Nephron (organoid): ENCODE results near the gene DCAF7.

Experiments
- H3K27ac Mint-ChIP-seq, 3 experiments: 2 replicates each; pipeline ENCODE4 v1.8.0; 2020; ENCODE audit warnings: mixed read lengths in 3 of 3, mild to moderate bottlenecking in 2 of 3, moderate library complexity in 1 of 3
- H3K27me3 Mint-ChIP-seq: 2 replicates; pipeline ENCODE4 v1.8.0; 2021; ENCODE audit warnings: low read depth, mild to moderate bottlenecking, moderate library complexity, mixed read lengths
- H3K36me3 Mint-ChIP-seq: 2 replicates; pipeline ENCODE4 v1.8.0; 2020; ENCODE audit warnings: low read depth, mixed read lengths
- H3K4me1 Mint-ChIP-seq: 2 replicates; pipeline ENCODE4 v1.8.0; 2020; ENCODE audit warnings: mixed read lengths
- H3K4me3 Mint-ChIP-seq, 3 experiments: 2 replicates each; pipeline ENCODE4 v1.8.0; 2020; ENCODE audit warnings: mild to moderate bottlenecking in 3 of 3, mixed read lengths in 3 of 3, moderate library complexity in 2 of 3
- H3K9me3 Mint-ChIP-seq: 2 replicates; pipeline ENCODE4 v1.8.0; 2020; ENCODE audit warnings: mixed read lengths
- CTCF ChIP-seq, 3 experiments: fragments of 200-600 bp; sonication (generic); IDR thresholded peaks; one replicate each; pipeline ENCODE4 v1.5.0; 2021; ENCODE audit warnings: antibody characterized with exemption in 3 of 3; ENCODE audit not compliant: unreplicated experiment in 3 of 3

DCAF7 gene

DNA sequence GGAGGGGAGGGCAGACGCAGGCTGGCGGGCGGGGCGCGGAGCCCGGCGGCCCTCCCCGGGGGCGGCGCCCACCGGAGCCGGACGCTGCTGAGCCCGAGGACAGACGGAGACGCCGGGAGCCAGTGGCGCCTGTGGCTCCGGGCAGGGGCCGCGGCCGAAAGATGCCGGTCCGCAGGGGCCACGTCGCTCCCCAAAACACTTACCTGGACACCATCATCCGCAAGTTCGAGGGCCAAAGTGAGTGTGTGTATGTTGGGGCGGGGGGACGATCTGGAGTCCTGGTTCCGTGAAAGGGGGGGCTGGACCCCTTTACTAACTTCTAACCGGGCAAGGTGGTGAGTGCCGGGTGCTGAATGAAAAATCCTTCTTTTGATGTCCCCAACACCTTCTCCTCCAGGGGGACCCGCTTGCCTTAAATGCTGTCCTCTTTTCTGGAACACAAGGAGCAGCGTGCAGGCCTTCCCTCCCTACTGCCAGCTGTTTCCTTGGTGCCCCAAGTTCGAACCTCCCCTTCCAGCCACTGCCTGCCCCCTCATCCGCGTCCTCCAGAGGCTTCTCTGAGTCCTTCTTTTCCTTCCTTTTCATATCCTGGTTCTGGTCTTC lies 26.9 kb upstream of the DCAF7 start, which contains the start of gene KCNH6:
KCNH6 (plus strand) TSS at position 106 of the 603 bp plus-strand sequence; CDS start at position 162, 56 bp downstream.
- H3K27ac Mint-ChIP-seq, result no peak within 1 kb of the TSS
- H3K36me3 Mint-ChIP-seq, result no peaks in the 10 kb centered on the region
- H3K9me3 Mint-ChIP-seq, result no peaks in the 10 kb centered on the region
- peaks cover 5% of the 10 kb centered on the region for H3K4me1 Mint-ChIP-seq
- peaks cover 62% of the 10 kb centered on the region for H3K27me3 Mint-ChIP-seq
- peak within 1 kb of the TSS; percentile 26 to 72 (median 54) for H3K4me3 Mint-ChIP-seq
- no peak for TF ChIP-seq CTCF (IDR thresholded peaks at IDR 0.05; ENCODE audit: unreplicated experiment in 3 of 3)

- peak overlapping the region; percentile 26 to 72 (median 54) for H3K4me3 Mint-ChIP-seq
- no peak overlapping the region for H3K27ac Mint-ChIP-seq
- H3K27me3 Mint-ChIP-seq, result peaks cover 60% of the 10 kb centered on the region
- H3K9me3 Mint-ChIP-seq, result no peaks in the 10 kb centered on the region
- H3K36me3 Mint-ChIP-seq, result no peaks in the 10 kb centered on the region
- TF ChIP-seq CTCF (IDR thresholded peaks at IDR 0.05; ENCODE audit: unreplicated experiment in 3 of 3), result no peak
- peaks cover 5% of the 10 kb centered on the region for H3K4me1 Mint-ChIP-seq
Observed at GRCh38 chr17:63524051-63524450, 26.2 kb upstream of the DCAF7 start.

GRCh38 chr17:63525190-63525946 lies 24.9 kb upstream of the DCAF7 start:
- no peaks in the 10 kb centered on the region for H3K36me3 Mint-ChIP-seq

GRCh38 chr17:63526861-63527260 lies 23.4 kb upstream of the DCAF7 start:
- H3K4me3 Mint-ChIP-seq, result no peak overlapping the region
- no peaks in the 10 kb centered on the region for H3K4me1 Mint-ChIP-seq
- H3K27me3 Mint-ChIP-seq, result peaks cover 44% of the 10 kb centered on the region
- no peak for TF ChIP-seq CTCF (IDR thresholded peaks at IDR 0.05; ENCODE audit: unreplicated experiment in 3 of 3)
- H3K36me3 Mint-ChIP-seq, result no peaks in the 10 kb centered on the region
- no peaks in the 10 kb centered on the region for H3K9me3 Mint-ChIP-seq
- no peak overlapping the region for H3K27ac Mint-ChIP-seq

More at GRCh38 chr17:63525190-63525946, 24.9 kb upstream of the DCAF7 start:
- Mint-ChIP-seq H3K4me3 (no peak overlapping the region), H3K27me3 (peaks cover 53% of the 10 kb centered on the region), H3K27ac (no peak overlapping the region), H3K4me1 (peaks cover 4% of the 10 kb centered on the region), H3K9me3 (no peaks in the 10 kb centered on the region)
- TF ChIP-seq CTCF (IDR thresholded peaks at IDR 0.05; ENCODE audit: unreplicated experiment in 3 of 3), result no peak

DNA sequence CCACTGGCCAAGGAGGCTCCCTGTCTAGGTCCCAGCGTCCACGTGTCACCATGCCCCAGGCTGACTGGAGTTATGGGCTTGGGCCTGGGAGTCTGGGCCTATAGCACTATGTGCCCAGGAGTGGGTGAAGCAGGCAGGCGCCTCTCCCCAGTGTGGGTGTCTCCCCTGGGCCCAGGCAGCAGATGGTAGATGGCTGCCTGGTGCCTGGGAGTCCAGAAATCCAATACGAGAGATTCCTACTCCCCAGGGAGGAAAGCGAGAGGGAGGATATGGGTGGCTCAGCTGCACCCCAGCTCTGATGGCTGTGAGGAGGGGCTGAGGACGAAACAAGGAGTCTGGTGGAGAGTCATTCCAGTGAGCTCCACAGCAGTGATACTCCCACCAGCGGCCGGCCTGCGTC lies 22.1 kb upstream of the DCAF7 start:
- H3K4me3 Mint-ChIP-seq, result no peak overlapping the region
- H3K27ac Mint-ChIP-seq, result no peak overlapping the region
- no peaks in the 10 kb centered on the region for H3K9me3 Mint-ChIP-seq
- TF ChIP-seq CTCF (IDR thresholded peaks at IDR 0.05; ENCODE audit: unreplicated experiment in 3 of 3), result no peak
- H3K4me1 Mint-ChIP-seq, result no peaks in the 10 kb centered on the region
- H3K36me3 Mint-ChIP-seq, result no peaks in the 10 kb centered on the region
- peaks cover 36% of the 10 kb centered on the region for H3K27me3 Mint-ChIP-seq
